ENCODE measurements around the gene ALK.

GRCh38 chr2:29760008-29760407 is 161.4 kb downstream of the ALK start:
- TF ChIP-seq EZH2 (IDR thresholded peaks at IDR 0.05; ENCODE audit: borderline replicate concordance, low read length) (no peak), CTCF (IDR thresholded peaks at IDR 0.05; ENCODE audit: low read length) (no peak)
